GM19099 (cell line): ENCODE data around the gene ZNF182.

ENCODE experiments used
- POLR2A ChIP-seq: IDR thresholded peaks from 3 replicates; pipeline ENCODE4 v1.6.1; 2011; ENCODE audit warnings: low read depth; ENCODE audit not compliant: insufficient read length; ENCODE audit errors: extremely low read depth

The ZNF182 gene

DNA sequence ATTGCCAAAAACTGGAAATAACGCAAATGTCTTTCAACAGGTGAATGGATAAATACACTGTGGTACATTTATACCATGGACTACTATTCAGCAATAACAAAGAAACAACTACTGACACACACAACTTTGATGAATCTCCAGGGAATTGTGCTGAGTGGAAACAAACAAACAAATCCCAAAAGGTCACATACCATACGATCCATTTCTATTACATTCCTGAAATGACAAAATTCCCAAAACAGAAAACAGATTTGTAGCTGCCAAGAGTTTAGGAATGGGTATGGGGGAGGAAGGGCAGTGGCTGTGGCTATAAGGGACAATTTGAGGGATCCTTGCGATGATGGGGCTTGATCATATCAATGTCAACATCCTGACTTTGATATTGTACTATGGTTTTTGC, 2.5 kb downstream of the ZNF182 start:
- no peak for TF ChIP-seq POLR2A

DNA sequence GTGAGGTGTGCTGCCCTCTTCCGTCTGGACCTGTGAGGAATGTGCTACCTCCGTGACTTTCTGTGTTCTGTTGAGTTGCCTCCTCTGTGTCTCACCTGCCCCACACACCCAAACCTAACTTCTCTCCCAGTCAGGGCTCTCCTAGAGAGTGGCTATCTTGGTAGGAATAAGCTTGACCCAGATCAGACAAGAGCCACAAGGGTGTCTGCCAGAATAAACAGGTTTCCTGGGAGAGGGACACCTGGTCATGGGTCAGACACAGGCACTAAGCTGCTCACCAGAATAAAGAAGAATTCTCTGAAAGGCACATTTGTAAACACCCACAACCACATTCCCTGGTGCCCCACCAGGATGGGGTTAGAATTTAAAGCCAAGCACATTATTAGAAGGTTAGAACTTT, 11.1 kb downstream of the ZNF182 start:
- no peak for TF ChIP-seq POLR2A

DNA sequence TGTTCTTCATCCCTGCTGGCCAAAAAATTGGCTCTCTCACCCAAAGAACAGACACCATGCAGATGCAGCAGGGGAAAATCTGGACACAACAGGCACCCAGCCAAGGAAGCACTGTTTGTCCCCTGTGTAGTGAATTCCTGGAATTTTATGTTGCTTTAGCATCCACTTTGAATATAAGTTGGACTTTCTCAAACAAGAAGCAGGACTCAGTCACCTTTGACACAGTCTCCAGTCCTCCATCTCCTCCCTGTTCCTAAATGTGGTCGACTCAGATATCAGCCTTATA, 11.8 kb downstream of the ZNF182 start:
- no peak for TF ChIP-seq POLR2A

DNA sequence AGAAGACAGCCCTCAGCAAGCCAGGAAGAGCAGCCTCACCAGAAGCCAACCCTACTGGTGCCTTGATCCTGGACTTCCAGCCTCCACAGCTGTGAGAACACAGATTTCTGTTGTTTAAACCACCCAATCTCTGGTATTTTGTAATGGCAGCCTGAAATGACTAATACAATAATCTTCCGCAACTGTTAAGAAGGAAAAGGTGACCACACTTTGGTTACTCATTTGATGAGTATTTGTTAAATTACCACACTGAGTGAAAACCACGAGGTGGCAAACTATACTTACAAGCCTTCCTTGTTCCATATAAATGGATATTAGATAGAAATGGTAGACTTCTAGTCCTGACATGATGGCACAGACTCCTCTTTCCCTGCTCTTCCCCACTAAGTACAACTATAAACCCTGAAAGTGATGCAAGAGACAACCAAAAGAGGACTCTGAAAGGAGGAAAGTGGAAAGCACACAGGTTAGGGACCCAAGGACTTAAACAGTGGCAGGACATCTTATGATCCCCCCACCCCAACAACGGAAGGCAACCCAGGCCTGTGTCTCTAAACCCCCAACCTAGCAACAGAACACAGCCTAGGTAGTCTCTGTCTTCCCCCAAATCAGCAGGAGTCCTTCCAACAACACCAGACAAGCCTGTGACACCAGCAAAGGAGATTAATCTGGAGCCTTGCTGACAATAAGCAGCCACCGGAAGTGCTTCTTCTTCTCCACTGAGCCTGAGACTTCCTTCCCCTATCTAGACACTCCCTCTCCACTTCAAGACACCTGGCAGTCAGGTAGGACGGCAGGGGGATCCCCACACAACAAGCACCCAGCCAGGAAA, 12.3 kb downstream of the ZNF182 start:
- no peak for TF ChIP-seq POLR2A

DNA sequence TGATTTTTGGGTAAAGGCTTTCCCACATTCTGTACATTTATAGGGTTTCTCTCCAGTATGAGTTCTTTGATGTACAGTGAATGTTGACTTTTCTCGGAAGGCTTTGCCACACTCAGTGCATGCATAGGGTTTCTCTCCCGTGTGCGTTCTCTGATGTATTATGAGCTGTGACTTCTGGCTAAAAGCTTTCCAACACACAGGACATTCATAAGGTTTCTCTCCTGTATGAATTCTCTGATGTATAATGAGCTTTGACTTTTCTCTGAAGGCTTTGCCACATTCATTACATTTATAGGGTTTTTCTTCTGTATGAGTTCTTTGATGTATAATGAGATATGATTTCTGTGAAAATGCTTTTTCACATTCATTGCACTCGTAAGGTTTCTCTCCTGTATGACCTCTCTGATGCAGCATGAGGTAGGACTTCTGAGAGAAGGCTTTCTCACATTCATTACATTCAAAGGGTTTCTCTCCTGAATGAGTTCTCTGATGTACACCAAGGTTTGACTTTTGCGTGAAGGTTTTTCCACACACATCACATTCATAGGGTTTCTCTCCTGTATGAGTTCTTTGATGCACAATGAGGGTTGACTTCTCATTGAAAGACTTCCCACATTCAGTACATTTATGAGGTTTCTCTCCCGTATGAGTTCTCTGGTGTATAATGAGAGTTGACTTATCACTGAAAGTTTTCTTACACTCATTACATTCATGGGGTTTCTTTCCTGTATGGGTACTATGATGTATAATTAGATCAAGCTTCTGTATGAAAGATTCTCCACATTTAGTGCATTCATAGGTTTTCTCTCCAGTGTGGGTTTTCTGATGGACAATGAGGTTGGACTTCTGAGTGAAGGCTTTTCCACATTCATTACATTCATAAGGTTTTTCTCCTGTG, 27.3 kb downstream of the ZNF182 start:
- no peak for TF ChIP-seq POLR2A

DNA sequence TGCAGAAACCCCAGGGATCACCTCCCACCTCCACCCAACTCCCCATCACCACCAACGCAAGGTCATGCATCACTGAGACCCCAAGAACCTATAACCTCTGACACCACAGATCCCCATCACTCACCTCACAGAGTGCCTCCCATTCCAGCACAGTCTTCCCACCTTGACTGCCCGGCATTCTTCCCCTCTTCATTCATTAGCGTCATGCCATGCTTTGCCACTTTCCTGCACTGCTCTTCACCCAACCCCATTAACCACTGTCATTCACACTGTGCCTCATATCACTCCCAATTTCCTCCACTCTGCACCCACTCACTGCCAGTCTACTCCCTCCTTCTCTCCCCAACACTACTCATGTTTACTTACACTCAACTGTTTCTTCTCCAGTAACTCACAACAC, 30.6 kb downstream of the ZNF182 start:
- TF ChIP-seq POLR2A = no peak

DNA sequence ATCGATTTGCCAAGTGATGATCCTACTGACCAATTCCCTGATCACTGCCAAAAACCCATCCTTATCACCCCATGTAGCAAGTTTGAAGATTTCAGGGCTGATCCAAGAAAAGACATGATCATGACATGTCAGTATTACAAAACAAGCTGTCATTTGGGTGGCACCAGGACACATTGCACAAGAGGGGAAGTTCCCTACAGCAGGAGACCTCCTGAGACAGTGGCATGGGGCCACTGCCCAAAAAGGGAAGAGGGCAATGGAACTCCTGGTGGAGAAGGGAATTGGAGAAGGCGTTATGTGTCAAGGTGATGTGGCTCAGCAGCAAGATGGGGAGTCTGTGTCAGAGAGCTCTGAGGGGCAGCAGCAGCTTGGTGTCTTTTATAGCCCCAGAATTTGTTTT, 43.4 kb downstream of the ZNF182 start:
- TF ChIP-seq POLR2A = no peak

DNA sequence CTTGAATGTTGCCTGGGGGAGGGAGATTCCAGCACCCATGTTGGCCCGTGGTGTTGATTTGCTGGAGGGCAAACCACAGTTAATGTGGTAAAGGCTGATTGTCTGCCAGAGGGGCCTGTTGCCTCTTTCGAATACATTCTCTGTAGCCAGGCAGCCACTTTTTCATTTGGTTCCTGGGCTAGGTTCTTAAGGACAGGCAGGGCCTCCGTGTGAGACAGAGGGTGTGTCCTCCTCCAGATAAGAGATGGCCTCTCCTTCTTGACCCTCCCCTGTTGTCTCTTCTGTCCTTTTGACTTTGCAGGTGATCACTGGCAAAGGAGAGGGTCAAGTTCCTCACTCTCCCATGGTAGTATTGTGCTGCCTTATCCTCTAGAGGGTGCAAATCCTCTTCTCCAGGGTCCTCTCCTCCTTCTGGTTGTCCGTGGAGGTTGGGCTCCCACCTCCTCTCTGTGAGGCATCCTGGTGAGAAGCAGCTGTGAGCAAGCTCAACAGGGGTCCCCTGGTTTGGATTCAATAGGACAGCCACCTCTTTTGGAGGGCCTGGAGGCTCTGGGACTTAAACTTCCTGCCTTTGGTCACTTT, 44.9 kb downstream of the ZNF182 start:
- TF ChIP-seq POLR2A = no peak

DNA sequence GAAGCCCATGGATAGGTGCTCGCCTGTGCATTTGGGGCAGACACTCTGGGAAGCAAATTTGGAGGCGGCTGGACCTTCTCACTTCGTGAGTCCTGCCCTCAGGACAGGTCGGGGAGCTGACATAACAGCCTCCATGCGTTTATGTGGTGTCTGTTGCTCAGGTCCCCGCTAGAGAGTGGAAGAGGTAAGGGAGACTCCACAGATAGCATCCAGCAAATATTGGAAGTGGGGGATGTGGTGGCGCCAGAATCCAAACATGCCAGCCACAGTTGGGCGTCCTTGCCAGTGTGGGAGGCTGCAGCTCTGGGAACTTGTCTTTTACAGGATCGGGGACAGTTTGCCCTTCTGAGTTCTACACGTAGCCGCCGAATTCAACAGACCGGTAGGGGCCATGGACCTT, 47.8 kb downstream of the ZNF182 start:
- TF ChIP-seq POLR2A = no peak

DNA sequence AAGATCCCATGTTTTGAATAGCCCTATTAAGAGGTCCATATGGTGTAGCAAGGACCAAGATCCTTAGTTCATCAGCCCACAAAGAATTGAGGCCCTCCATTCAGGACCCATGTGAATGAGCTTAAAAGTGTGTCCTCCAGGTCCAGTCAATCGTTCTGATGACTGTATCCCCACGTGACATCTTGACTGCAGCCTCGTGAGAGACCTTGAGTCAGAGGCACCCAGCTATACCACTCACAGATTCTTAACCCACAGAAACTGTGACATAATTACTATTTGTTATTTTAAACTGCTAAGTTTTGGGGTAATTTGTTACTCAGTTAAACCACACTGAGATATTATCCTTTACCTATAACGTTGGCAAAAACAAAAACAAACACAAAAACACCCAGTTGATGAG, 62.4 kb downstream of the ZNF182 start:
- no peak for TF ChIP-seq POLR2A

DNA sequence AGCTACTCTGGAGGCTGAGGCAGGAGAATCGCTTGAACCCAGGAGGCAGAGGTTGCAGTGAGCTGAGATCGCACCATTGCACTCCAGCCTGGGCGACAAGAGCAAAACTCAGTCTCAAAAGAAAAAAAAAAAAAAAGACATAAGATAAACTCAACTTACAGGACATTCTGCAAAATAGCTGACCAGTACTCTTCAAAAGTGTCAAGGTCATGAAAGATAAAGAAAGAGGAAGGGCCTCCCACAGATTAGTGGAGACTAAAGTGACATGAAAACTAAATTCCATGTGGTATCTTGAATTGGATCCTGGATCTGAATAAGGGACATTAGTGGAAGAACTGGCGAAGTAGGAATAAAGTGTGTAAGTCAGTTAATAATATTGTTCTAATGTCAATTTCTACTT, 63.3 kb downstream of the ZNF182 start:
- no peak for TF ChIP-seq POLR2A

DNA sequence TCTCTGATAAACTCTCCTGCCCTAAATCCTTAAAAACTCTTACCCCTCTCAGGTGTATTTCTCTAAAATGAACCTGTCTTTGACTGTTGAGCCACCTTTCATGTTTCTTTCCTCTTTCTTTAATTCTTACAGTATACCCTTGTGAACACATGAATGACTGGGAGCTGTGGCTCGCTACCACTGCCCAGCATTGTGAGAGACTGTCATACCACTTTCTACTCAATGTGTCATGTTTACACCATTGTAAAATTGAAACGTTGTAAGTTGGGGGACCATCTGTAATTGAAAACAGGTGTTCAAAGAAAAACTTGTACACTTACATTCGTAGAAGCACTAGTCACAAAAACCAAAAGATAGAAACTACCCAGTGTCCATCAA, 66.9 kb downstream of the ZNF182 start:
- no peak for TF ChIP-seq POLR2A

DNA sequence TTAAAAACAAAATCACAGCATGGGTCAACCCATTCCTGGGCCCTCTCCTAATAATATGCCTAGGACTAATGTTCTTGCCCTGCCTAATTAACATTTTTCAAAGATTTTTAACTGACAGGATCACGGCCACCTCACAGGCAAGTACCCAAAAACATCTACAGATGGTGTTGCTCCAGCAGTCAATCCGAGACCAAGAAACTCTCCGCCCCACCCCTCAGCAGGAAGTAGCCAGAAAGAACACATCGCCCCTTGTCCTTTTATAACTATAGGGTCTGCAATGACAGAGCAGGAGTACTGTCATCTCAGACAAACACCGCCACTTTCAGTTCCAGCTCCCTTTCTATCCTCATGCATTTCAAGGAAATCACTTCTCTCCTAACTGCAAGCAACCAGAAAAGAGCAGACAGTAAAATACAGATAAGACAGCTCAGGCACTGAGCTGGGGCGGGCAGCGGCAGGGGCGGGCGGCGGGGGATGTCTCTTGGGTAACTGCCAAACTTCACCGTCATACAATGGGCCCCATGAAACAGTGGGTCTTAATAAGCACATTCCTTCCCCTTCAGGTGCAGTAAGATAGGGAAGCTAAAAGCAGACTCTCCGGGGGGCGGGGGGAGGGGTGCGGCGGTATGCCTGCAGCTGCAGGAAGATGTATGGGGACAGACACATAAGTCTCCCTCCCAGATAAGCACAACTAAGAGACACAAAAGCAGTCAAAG, 67.4 kb downstream of the ZNF182 start:
- TF ChIP-seq POLR2A = no peak

DNA sequence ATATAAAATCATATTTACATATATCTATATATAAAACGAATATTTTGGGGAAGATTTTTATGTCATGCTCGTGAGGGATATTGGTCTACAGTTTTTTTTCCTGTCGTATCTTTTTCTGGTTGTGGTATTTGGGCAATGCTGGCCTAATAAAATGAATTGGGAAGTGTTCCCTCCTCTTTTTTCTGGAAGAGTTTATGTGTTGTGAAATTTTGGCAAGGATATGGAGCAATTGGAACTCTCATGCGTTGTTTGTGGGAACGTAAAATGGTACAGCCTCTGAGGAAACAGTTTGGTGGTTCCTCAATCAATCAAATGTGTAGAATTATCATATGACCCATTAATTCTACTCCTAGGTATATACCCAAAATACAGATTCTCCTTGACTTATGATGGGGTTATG, 69.8 kb downstream of the ZNF182 start:
- no peak for TF ChIP-seq POLR2A

DNA sequence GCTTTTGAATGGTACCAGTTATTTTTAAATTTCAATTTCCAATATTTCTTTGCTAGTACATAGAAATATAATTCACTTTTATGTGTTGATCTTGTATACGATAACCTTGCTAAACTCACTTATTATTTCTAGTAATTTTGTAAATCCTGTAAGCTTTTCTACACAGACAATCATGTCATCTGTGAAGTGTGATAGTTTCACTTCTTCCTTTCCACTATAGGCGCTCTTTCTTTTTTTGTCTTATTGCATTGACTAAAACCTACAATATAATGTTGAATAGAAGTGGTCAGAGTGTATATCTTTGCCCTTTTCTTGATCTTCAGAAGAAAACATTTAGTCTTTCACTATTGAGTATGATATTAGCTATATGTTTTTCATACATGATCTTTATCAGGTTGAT, 76.6 kb downstream of the ZNF182 start:
- TF ChIP-seq POLR2A = no peak
